Caco-2 (cell line): ENCODE results near the gene GPR12. TPM values are rescaled to one million over a fixed set of nuclear protein-coding genes. Genes with fewer than 3 reads are reported as not detected.

Source experiments
- BruUV-seq: library from RNA; stranded (reverse); fragments of 400-500 nt; replicated peaks from 2 replicates; lab custom pipeline; 2021; lab: Mats Ljungman, UMichigan
- CTCF ChIA-PET: fragments of 300-600 bp; sonication (Branson Sonifier 250); formaldehyde crosslinking; loops from one replicate; lab custom pipeline; 2022; ENCODE audit warnings: antibody characterized with exemption; lab: Charles Lee
- POLR2A ChIA-PET: fragments of 300-600 bp; sonication (Branson Sonifier 250); formaldehyde crosslinking; loops from one replicate; lab custom pipeline; 2022; ENCODE audit warnings: antibody characterized with exemption; lab: Charles Lee
- DNase-seq, 2 experiments: peaks; one replicate each; pipeline versions ENCODE4 v3.0.0 to v3.0.0-alpha.2; 2020 to 2022
- H3K27me3 ChIP-seq: replicated peaks from 2 replicates; pipeline ENCODE4 v1.6.0; 2011; ENCODE audit warnings: low read length; ENCODE audit not compliant: control insufficient read depth, insufficient read depth
- H3K36me3 ChIP-seq: 2 replicates; pipeline ENCODE4 v1.5.1; 2011; ENCODE audit warnings: low read length; ENCODE audit not compliant: control insufficient read depth, insufficient read depth
- H3K4me1 ChIP-seq: fragments of 250-450 bp; sonication (Bioruptor Pico); 2 replicates; pipeline ENCODE4 v1.5.1; 2020; ENCODE audit warnings: mild to moderate bottlenecking
- H3K4me3 ChIP-seq: 2 replicates; pipeline ENCODE4 v1.5.1; 2011; ENCODE audit warnings: low read depth, mild to moderate bottlenecking, control low read depth, low read length
- H3K9me3 ChIP-seq: fragments of 250-450 bp; sonication (Bioruptor Pico); 2 replicates; pipeline ENCODE4 v1.5.1; 2020; ENCODE audit warnings: mild to moderate bottlenecking, moderate library complexity
- H3K27ac Mint-ChIP-seq: one replicate; pipeline ENCODE4 v1.8.0; 2022; ENCODE audit warnings: mixed read lengths; ENCODE audit not compliant: unreplicated experiment
- H3K27me3 Mint-ChIP-seq: one replicate; pipeline ENCODE4 v1.8.0; 2022; ENCODE audit warnings: mixed read lengths; ENCODE audit not compliant: insufficient read depth, unreplicated experiment
- H3K36me3 Mint-ChIP-seq: one replicate; pipeline ENCODE4 v1.8.0; 2022; ENCODE audit warnings: mild to moderate bottlenecking, mixed read lengths; ENCODE audit not compliant: insufficient read depth, unreplicated experiment
- H3K4me1 Mint-ChIP-seq: one replicate; pipeline ENCODE4 v1.8.0; 2022; ENCODE audit warnings: low read depth, mixed read lengths; ENCODE audit not compliant: unreplicated experiment
- H3K4me3 Mint-ChIP-seq: one replicate; pipeline ENCODE4 v1.8.0; 2022; ENCODE audit warnings: mild to moderate bottlenecking, moderate library complexity, mixed read lengths; ENCODE audit not compliant: unreplicated experiment
- H3K9me3 Mint-ChIP-seq: one replicate; pipeline ENCODE4 v1.8.0; 2022; ENCODE audit warnings: mixed read lengths; ENCODE audit not compliant: unreplicated experiment
- intact Hi-C: fragments of 100-400 bp; cut with micrococcal nuclease; formaldehyde crosslinking; loops from one replicate; pipeline ENCODE4 v1.10.0; 2022; ENCODE audit not compliant: unreplicated experiment
- total RNA-seq: library from RNA; stranded (reverse); gene quantifications from 2 replicates; pipeline ENCODE4 v1.2.3, GENCODE V29; 2022
- TF ChIP-seq, protein P1 (sequence below), 2 experiments: fragments of 200-600 bp in 1 of 2; IDR thresholded peaks; 1 replicate in 1 of 2; 2 replicates in 1 of 2; pipeline versions ENCODE4 v1.5.1 to v1.8.0; 2011 to 2022; ENCODE audit warnings: antibody characterized with exemption in 1 of 2, control low read depth in 1 of 2, inconsistent platforms in 1 of 2, low read depth in 1 of 2, low read length in 1 of 2, mild to moderate bottlenecking in 1 of 2, moderate library complexity in 1 of 2; ENCODE audit not compliant: insufficient read depth in 1 of 2, severe bottlenecking in 1 of 2, unreplicated experiment in 1 of 2

The GPR12 gene
- total RNA-seq, 1 experiment from 2014 or later, result not detected

DNA sequence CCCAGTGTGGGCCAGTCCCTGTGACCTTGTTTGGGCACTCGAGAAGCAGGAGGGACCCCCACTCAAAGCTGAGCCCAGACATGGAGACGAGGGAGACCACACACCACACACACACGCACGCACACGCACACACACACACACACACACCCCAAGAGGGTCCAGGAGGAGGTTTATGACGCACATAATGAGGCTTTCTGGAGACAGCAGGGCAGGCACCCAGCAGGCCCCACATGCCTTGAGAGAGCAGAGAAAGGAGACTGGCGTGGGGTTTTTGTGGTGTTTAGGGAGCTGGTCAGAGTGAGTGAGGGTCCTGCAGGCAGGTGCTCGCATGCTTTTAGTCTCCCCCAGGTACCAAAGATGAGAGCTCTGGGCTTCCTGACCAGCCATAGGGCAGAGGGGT is 42.4 kb downstream of the GPR12 start:
- H3K36me3 Mint-ChIP-seq, result no peaks in the 10 kb centered on the region
- H3K4me1 Mint-ChIP-seq, result no peaks in the 10 kb centered on the region
- peaks cover 13% of the 10 kb centered on the region for H3K27me3 Mint-ChIP-seq
- Histone ChIP-seq H3K4me1 (no peaks in the 10 kb centered on the region), H3K4me3 (no peak overlapping the region), H3K9me3 (no peaks in the 10 kb centered on the region), H3K27me3 (no peaks in the 10 kb centered on the region), H3K36me3 (no peaks in the 10 kb centered on the region)
- DNase-seq, result no peak
- no peaks in the 10 kb centered on the region for H3K9me3 Mint-ChIP-seq
- POLR2A ChIA-PET, result no interaction called here
- CTCF ChIA-PET, result no interaction called here
- intact Hi-C loops, result no loop called here
- H3K4me3 Mint-ChIP-seq, result no peak overlapping the region
- no TSS peak for BruUV-seq
- TF ChIP-seq, protein P1, sequence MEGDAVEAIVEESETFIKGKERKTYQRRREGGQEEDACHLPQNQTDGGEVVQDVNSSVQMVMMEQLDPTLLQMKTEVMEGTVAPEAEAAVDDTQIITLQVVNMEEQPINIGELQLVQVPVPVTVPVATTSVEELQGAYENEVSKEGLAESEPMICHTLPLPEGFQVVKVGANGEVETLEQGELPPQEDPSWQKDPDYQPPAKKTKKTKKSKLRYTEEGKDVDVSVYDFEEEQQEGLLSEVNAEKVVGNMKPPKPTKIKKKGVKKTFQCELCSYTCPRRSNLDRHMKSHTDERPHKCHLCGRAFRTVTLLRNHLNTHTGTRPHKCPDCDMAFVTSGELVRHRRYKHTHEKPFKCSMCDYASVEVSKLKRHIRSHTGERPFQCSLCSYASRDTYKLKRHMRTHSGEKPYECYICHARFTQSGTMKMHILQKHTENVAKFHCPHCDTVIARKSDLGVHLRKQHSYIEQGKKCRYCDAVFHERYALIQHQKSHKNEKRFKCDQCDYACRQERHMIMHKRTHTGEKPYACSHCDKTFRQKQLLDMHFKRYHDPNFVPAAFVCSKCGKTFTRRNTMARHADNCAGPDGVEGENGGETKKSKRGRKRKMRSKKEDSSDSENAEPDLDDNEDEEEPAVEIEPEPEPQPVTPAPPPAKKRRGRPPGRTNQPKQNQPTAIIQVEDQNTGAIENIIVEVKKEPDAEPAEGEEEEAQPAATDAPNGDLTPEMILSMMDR (IDR thresholded peaks at IDR 0.05; ENCODE audit: insufficient read depth in 1 of 2, low read depth in 1 of 2, low read length in 1 of 2, severe bottlenecking in 1 of 2, unreplicated experiment in 1 of 2), result no peak
- no peak overlapping the region for H3K27ac Mint-ChIP-seq

DNA sequence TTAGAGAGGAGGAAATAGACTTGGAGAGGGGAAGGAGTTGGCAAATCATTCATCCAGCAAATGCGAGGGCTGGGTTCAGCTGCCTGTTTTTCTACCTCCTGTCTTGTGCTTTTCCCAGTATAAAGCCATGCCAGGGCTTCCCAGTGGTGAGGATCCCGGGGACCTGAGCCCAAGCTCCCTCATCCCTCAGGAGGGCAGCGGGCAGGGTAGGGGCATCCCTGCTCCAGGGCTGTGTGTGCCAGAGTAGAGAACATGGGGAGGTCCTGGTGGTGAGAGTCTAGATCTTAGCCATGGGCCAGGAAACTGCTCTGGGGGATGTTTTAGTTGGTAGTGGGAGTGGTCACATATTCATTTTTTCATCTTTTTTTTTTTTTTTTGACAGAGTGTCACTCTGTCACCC is 43.6 kb downstream of the GPR12 start:
- CTCF ChIA-PET, result no interaction called here
- no TSS peak for BruUV-seq
- TF ChIP-seq, protein P1 (IDR thresholded peaks at IDR 0.05; ENCODE audit: insufficient read depth in 1 of 2, low read depth in 1 of 2, low read length in 1 of 2, severe bottlenecking in 1 of 2, unreplicated experiment in 1 of 2), result no peak
- H3K4me3 ChIP-seq, result no peak overlapping the region
- no peaks in the 10 kb centered on the region for H3K36me3 ChIP-seq
- DNase-seq, result no peak
- POLR2A ChIA-PET, result no interaction called here
- H3K4me1 Mint-ChIP-seq, result no peaks in the 10 kb centered on the region
- H3K9me3 Mint-ChIP-seq, result no peaks in the 10 kb centered on the region
- no peaks in the 10 kb centered on the region for H3K27me3 ChIP-seq
- H3K36me3 Mint-ChIP-seq, result no peaks in the 10 kb centered on the region
- H3K27me3 Mint-ChIP-seq, result peaks cover 10% of the 10 kb centered on the region
- no peak overlapping the region for H3K4me3 Mint-ChIP-seq
- H3K9me3 ChIP-seq, result no peaks in the 10 kb centered on the region
- H3K27ac Mint-ChIP-seq, result no peak overlapping the region
- no peaks in the 10 kb centered on the region for H3K4me1 ChIP-seq
- intact Hi-C loops, result no loop called here

DNA sequence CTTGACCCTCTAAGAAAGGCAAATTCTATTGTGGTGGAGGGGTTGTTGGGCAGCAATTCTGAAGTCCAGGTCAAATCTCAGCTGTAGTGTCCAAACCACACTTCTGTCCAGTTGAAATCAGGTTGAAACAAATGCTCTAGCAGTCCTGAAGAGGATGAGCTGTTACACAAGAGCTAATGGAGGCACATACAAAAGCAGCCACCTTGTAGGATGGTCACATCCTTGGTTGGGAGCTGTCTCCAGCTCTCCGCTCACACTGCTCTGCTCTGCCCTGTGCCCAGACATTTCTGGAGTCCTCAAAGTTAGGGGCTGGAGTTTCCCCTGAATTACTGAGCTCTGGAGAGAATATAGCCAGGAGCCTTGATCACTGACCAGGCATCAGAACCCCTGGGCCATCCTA is 47.2 kb downstream of the GPR12 start:
- no peak overlapping the region for H3K4me3 ChIP-seq
- Mint-ChIP-seq H3K27ac (no peak overlapping the region), H3K36me3 (no peaks in the 10 kb centered on the region), H3K9me3 (no peaks in the 10 kb centered on the region), H3K27me3 (peaks cover 11% of the 10 kb centered on the region), H3K4me3 (no peak overlapping the region), H3K4me1 (no peaks in the 10 kb centered on the region)
- H3K4me1 ChIP-seq, result no peaks in the 10 kb centered on the region
- intact Hi-C loops, result no loop called here
- TF ChIP-seq, protein P1 (IDR thresholded peaks at IDR 0.05; ENCODE audit: insufficient read depth in 1 of 2, low read depth in 1 of 2, low read length in 1 of 2, severe bottlenecking in 1 of 2, unreplicated experiment in 1 of 2), result no peak
- no TSS peak for BruUV-seq
- ChIA-PET CTCF (interaction anchor here (1.5 kb wide), 1 partner anchor 15 kb away, joined by 3 read pairs; no protein-coding TSS in a partner anchor), POLR2A (no interaction called here)
- H3K27me3 ChIP-seq, result no peaks in the 10 kb centered on the region
- DNase-seq, result no peak
- H3K9me3 ChIP-seq, result no peaks in the 10 kb centered on the region
- H3K36me3 ChIP-seq, result no peaks in the 10 kb centered on the region
